Measurements from ENCODE around the gene STPG4. TPM values are rescaled to one million over a fixed set of nuclear protein-coding genes. Genes with fewer than 3 reads are reported as not detected.

Gene STPG4
- polyA plus RNA-seq, 4 donors, result 0.22 to 0.24 TPM; not detected in 2

DNA sequence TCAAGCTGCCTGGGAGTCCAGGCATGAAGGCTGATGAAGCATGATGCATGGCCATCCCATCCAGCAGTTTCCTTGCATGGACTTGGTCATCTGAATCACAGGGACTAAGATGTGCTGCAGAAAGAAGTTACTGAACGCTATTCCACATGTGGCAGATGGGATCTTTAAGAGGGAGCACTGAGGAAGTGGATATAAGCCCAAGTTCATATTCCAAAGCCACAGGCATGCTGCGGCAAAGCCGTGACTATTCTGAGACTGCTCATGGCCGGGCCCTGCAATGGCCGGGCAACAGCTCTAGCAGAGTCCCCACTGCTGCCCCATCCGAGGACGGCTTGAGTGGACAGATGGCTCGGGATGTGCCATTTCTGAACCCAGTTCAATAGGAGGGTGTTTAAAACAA is 61.5 kb downstream of the STPG4 start:
- no peak for DNase-seq (ENCODE audit: low read depth in 4 of 4, low spot score in 3 of 4)

DNA sequence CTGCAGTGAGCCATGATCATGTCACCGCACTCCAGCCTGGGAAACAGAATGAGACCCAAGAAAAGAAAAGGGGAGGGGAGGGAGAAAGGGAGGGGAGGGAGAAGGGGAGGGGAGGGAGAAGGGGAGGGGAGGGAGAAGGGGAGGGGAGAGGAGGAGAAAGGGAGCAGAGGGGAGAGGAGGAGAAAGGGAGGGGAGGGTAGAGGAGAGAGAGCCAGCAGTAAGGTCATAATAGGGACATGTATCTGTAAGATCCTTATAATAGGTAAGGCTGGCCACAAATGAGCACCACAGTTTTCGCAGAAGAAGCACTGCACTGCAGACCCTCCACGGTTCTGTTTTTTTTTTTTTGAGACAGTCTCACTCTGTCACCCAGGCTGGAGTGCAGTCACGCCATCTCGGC is 62.6 kb downstream of the STPG4 start:
- DNase-seq (ENCODE audit: low read depth in 4 of 4, low spot score in 3 of 4), result no peak

DNA sequence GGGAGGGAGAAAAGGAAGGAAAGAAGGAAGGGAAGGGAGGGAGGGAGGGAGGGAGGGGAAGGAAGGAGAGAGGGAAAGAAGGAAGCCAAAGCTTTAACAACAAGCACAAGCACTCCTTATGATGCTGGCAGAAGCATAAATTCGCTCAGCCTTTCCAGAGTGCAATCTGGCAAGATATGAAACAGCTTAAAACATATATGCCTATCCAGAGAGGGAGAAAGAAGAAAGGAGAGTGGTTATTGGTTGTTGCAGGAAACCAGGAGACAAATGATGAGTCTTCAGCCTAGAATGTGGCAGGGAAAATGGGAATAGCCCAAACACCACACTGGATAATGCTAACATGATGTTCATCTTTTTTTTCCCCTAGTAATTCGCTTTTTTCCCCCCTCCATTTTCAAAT is 64.0 kb downstream of the STPG4 start:
- no peak for DNase-seq (ENCODE audit: low read depth in 4 of 4, low spot score in 3 of 4)

- no peak for DNase-seq (ENCODE audit: low read depth in 4 of 4, low spot score in 3 of 4)
These were observed 66.0 kb downstream of the STPG4 start for GRCh38 chr2:47089083-47089464.

GRCh38 chr2:47088371-47089082 is 66.6 kb downstream of the STPG4 start:
- DNase-seq (ENCODE audit: low read depth in 4 of 4, low spot score in 3 of 4), result no peak

- DNase-seq (ENCODE audit: low read depth in 4 of 4, low spot score in 3 of 4), result no peak
These were observed 68.1 kb downstream of the STPG4 start for GRCh38 chr2:47087051-47087450.

- DNase-seq (ENCODE audit: low read depth in 4 of 4, low spot score in 3 of 4), result no peak
These were observed 68.5 kb downstream of the STPG4 start for GRCh38 chr2:47086571-47086970.

DNA sequence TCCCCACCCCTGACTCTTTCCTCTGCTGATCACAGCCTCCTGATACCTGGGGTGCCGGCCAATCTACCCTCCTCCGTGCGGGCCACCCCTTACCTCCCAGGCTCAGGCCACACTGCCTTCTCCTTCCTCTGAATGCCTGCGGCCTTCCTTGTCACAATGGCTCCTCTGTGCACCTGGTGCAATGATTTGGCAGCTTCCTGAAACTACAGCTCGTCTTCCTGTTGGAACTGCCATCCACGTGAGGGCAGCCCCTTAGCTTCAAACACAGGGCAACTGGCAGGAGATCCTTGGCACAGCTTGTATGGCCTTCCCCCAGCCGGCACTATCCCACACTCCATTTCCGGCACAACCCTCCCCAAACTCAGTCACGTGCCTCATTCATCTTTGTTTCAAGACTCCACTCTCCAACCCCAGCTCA is 69.0 kb downstream of the STPG4 start:
- no peak for DNase-seq (ENCODE audit: low read depth in 4 of 4, low spot score in 3 of 4)

DNA sequence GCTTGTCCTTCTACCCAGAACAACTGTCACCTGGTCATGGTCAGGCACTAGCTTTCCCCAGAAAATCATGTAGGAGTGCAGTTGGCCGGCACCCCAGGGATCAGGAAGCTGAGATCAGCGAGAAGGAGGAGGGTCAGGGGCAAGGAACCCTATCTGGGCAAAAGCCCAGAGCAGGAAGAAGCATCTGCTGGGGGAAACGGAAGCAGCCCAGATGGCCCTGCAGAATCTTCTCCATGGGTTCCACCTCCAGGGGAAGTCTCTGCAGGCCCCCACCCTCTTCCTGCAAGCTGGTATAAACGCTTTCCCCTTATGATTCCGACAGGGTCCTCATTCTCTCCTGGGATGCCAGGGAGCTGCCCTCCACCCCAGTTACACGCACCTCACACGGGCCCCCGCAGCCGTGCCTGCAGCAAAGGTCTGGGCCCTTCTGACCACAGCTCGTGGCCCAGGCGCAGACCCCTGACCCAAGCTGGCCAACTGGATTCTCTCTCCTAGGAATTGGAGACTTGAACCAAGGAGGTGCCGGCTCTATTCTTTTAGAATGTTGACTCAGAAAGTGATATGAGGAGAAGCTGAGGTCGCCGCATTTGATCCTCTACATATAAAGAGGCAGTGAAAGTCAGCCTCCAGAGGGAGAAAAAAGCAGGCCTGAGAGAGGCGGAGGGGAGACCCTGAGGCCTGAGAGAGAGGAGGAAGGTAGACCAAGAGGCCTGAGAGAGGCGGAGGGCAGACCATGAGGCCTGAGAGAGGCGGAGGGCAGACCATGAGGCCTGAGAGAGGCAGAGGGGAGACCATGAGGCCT is 71.0 kb downstream of the STPG4 start:
- DNase-seq (ENCODE audit: low read depth in 4 of 4, low spot score in 3 of 4), result no peak

DNA sequence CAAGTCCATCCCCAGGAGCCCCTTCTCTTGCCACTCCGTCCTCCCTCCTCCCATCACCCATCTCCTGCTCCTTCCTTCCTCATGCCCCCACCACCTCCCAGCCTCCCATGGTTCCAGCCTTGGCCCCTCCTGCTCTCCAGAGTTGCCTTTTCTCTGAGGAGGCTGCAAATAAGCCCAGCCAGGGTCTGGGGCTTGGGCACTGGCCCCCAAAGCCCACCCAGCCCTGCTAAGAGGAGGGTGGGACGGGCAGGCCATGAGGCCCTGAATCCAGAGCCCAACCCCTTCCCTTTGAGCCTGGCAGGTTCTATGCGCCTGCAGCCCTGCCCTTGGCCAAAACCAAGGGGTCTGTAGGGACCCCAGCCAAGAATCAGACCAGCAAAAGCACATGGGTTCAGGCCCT is 71.6 kb downstream of the STPG4 start:
- DNase-seq (ENCODE audit: low read depth in 4 of 4, low spot score in 3 of 4), result no peak

DNA sequence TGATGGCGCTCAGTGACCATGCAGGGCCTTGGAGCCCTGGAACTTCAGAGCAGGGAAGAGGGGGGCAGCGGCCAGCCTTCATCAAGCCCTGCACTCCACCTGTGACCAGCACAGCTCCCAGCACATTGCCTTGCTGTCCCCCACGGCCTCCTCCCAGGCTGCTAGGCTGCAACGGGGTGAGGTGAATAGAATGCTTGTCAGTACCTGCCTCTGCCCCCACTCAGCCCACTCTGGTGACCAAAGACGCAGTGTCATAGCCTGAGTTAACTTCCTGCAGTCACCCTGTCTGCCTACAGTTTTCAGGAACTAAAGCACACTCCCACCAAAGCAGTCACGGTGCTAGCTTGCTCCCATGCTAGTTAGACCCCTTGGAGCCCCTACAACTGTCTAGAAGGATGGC is 72.1 kb downstream of the STPG4 start:
- DNase-seq (ENCODE audit: low read depth in 4 of 4, low spot score in 3 of 4), result no peak

GRCh38 chr2:47080888-47081301 is 74.2 kb downstream of the STPG4 start:
- no peak for DNase-seq (ENCODE audit: low read depth in 4 of 4, low spot score in 3 of 4)

GRCh38 chr2:47079515-47080412 is 75.3 kb downstream of the STPG4 start:
- DNase-seq (ENCODE audit: low read depth in 4 of 4, low spot score in 3 of 4), result no peak

DNA sequence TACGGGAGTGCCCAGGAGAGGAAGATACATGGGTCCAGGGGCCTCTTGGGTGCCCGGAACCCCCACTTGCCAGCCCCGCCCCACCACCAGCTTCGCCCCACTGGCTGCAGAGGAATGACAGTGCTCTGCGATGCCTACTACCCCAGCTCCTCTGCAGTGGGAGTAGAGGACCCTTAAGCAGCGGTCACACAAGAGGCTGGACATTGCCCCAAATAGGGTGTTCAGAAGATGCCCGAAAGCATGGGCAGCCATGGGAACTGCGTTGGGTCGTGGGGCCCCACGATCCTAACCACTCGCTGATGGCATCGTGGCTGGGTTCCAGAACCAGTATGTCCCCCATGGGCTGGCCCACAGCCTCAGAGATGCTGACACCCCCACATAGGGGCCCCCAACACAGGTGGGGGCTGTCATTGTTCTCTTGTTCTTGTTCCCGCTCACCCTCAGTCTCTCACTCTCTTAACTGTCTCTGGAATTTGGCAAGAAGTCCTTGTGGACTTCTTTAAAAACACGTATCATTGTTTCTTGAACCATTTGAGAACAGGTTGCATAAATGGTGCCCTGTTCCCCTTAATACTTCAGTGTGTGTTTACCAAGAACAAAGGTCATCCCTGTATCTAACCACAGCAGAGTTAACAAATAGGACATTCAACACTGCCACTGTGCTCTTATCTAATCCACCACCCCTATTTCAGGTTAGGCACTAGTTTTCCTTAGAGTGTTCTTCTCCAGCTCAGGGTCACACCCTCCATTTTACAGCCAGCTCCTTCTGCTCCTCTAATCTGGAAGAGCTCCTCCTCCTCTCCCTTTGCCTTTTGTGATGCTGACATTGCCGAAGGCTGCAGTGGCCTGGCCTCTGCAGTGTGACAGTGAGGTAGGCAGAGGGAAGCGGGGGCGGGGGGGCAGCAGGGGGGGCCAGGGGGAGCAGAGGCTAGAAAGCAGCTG is 76.3 kb downstream of the STPG4 start:
- no peak for DNase-seq (ENCODE audit: low read depth in 4 of 4, low spot score in 3 of 4)

GRCh38 chr2:47077442-47078117 is 77.5 kb downstream of the STPG4 start:
- no peak for DNase-seq (ENCODE audit: low read depth in 4 of 4, low spot score in 3 of 4)

GRCh38 chr2:47076586-47077441 is 78.3 kb downstream of the STPG4 start:
- no peak for DNase-seq (ENCODE audit: low read depth in 4 of 4, low spot score in 3 of 4)

DNA sequence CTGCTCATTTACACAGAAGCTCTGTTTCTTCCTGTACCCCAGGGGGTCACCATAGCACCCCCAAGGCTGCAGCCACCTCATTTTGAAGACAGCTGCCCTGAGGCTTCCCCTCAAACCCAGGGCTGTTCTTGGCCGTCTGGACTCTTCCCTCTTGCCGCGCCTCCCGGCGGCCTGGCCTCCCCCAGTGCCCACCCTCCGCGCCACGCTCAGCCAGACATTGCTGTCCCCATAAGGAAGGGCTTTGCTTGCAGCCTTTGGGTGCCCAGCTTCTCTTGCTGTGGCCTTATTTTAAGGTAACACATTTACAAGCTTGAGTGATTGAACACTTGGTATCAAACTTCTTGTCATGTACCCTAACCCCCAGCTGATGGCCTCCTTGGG is 79.0 kb downstream of the STPG4 start:
- no peak for DNase-seq (ENCODE audit: low read depth in 4 of 4, low spot score in 3 of 4)

DNA sequence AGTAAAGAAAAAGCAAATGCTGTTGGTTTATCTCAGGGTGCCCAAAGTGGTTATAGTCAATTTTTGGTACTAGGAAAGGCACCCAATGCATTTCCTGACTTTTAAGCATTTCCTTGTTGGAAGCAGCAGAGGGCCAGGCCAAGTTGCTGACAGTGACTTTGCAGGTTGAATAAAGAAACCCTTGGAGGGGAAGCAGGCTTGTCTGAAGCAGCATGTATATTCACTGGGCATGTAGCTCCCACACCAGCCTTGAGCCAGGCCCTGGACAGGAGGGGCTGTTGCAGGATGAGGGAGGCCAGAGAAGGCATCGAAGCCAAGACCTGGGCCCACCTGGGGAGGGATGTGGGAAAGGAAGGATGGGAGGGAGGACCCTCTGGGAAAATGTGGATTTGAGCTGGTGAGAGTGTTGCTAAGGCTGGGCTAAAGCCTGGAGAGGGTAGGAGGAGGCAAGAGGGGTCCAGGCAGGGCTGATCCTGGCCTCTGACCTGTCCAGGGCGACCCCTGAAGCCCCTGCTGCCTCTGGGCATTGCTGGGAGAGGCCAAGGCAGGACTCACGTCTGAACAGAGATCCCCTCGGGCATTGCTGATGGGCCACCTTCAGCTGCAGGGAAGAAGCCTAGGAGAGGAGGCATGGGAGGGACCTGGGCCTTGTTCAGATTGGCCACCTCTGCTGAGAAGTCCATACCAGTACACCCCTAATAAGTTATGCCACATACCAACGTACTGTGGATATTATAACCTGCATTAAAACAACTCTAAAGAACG is 79.6 kb downstream of the STPG4 start:
- no peak for DNase-seq (ENCODE audit: low read depth in 4 of 4, low spot score in 3 of 4)

All from right renal pelvis (tissue), 4 donors.